Activated CD8-positive, alpha-beta memory T cell treated with anti-CD3 and anti-CD28 coated beads for 4 hours (primary cell): ENCODE measurements around the gene DGKH.

Experiments
- DNase-seq, 2 donors: peaks; one replicate each; pipeline ENCODE4 v3.0.0-alpha.2; 2020; ENCODE audit warnings: low read depth in 2 of 2

Gene DGKH

DNA sequence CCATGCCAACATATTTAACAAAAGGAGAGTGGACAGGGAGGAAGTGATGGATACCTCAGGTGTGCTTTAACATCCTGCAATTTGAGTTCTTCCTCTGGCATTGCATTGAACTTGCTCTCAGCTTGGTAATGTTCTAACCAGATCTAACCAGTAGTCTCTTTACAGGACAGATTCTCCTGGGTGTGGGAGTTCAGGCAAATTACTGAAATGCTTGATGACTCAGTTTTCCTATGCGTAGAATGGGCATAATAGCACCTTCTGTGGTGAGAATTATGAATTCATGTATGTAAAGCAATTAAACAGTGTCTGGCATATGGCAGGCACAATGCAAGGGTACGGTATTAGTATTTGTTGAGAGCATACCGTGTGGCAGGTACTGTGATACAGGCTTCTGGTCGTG lies 227.1 kb downstream of the DGKH start:
- no peak for DNase-seq

GRCh38 chr13:42276683-42277082 lies 228.2 kb downstream of the DGKH start:
- DNase-seq: no peak

DNA sequence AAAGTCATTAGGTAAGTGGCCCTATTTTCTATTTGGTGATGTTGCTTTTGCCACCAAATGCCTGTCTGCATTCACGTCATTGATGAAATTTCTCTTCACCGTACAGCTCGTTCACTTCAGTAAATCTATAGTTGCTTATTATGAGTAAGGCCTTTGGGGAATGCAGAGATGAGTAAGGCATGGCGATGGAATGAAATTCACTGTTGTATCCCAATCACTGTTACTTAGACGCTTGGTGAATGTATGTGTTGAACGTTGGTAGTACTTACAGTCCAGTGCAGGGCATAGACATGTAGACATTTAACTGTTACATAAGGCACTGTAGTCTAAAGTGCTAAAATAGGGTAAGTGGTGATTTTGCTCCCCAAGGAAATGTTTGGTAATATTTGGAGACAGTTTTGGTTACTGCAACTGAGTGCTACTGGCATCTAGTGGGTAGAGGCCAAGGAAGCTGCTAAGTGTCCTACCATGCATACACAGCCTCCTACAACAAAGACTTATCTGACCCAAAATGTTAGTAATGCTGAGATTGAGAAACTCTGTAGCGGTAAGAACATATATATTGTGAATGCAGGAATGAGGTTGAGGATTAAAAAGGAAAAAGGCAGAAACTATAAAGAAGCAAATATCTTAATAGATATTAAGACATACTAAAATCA lies 229.3 kb downstream of the DGKH start:
- no peak for DNase-seq

- DNase-seq: no peak
Observed at GRCh38 chr13:42279080-42279479, 230.6 kb downstream of the DGKH start.

GRCh38 chr13:42279986-42280385 lies 231.5 kb downstream of the DGKH start:
- no peak for DNase-seq

DNA sequence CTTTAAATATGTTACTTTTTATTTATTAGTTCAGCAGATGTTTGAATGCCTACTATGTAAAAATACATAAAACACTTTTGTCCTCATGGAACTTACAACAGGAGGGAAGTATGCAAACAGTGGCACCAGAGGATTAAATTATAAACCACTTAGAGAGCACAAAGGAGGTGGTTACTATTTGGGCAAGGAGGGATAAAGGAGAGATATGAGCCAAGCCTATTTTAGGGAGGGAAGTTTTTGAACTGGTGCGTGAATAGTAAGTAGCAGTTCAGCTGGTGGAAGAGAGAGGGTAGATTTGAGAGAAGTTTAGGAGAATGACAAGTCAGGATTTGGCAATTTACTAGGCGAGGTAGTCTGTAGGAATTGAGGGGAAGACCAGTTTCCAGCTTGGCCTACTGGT lies 232.1 kb downstream of the DGKH start:
- DNase-seq: no peak

DNA sequence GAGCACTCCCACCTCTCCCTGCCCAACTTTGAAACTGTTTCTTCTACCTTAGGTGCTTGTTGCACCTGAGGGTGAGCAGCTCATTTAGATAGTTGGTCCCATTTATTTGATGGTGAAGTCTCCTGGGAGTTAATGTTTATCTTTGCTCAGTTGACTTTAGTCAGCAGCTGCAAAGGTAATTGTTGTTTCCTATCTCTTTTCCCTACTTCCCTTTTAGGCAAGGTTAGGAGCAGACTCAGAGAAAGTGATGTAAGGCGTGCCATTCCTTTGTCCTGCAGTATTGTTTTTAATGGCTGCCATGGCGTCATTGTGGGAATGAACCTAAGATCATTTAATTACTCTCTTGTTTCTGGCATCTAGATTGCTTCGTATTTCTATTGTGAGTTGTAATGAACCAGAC lies 235.1 kb downstream of the DGKH start:
- DNase-seq: no peak

DNA sequence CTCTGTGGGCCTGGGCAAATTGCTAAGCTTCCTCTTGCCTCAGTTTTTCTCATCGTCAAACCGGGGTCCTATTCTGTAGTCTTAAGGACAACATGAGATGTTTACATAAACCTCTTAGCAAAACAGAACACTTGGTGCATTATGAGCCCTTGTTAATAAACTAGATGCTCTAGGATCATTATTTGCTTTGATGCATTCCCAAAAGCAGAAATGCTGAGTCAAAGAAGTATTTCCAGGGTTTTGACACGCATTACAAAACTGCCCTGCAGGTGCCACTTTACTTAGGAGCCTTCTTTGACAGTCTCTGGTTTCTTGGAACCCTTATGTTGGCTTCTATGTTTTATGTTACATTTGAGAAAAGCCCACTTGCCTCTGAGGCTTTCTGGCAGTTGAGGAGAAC lies 235.6 kb downstream of the DGKH start:
- no peak for DNase-seq
